Spinal cord (tissue), 10 donors: ENCODE measurements around the gene MYLK2. TPM values are rescaled to one million over a fixed set of nuclear protein-coding genes. Genes with fewer than 3 reads are reported as not detected.
A peak's percentile ranks its signal among the peaks of the same experiment; 100 is the strongest.

ENCODE experiments used
- DNase-seq, 6 donors: peaks; one replicate each; pipeline versions ENCODE4 v3.0.0 to v3.0.0-alpha.2; 2013 to 2015; ENCODE audit warnings: low spot score in 6 of 6, low read depth in 4 of 6
- H3K27ac ChIP-seq: one replicate; pipeline ENCODE4 v1.5.1; 2013; ENCODE audit warnings: low read depth, low read length, control low read depth
- H3K27me3 ChIP-seq: one replicate; pipeline ENCODE4 v1.6.1; 2013; ENCODE audit warnings: low read length; ENCODE audit not compliant: control insufficient read depth, insufficient read depth
- H3K36me3 ChIP-seq: one replicate; pipeline ENCODE4 v1.6.1; 2013; ENCODE audit warnings: low read length; ENCODE audit not compliant: control insufficient read depth, insufficient read depth
- H3K4me1 ChIP-seq: one replicate; pipeline ENCODE4 v1.6.1; 2013; ENCODE audit warnings: low read length; ENCODE audit not compliant: control insufficient read depth, insufficient read depth
- H3K4me3 ChIP-seq: one replicate; pipeline ENCODE4 v1.5.1; 2013; ENCODE audit warnings: low read depth, low read length, control low read depth
- H3K9me3 ChIP-seq: one replicate; pipeline ENCODE4 v1.6.1; 2013; ENCODE audit warnings: low read length; ENCODE audit not compliant: control insufficient read depth, insufficient read depth
- WGBS: methylation state at CpG from one replicate; pipeline ENCODE4 v1.1.5; 2013; ENCODE audit warnings: missing lambda C conversion rate; ENCODE audit not compliant: insufficient coverage; 5-methylcytosine and 5-hydroxymethylcytosine counted together
- polyA plus RNA-seq, 2 donors: library from polyadenylated mRNA; unstranded; fragments of 120-200 nt; gene quantifications; one replicate each; pipeline ENCODE4 v1.2.1, GENCODE V29; 2013; ENCODE audit not compliant: insufficient read length in 2 of 2
- total RNA-seq, 2 donors: library from RNA; depleted of rRNA in 1 of 2; stranded (reverse); fragments of 120-200 nt in 1 of 2; fragments of >200 nt in 1 of 2; gene quantifications; one replicate each; pipeline versions ENCODE4 v1.2.3 to v1.2.4, GENCODE V29; 2013 to 2014
- donor health status: healthy.

Gene MYLK2
- total and polyA plus RNA-seq, 4 donors, result 0.79 to 5.2 (median 5.1) TPM

DNA sequence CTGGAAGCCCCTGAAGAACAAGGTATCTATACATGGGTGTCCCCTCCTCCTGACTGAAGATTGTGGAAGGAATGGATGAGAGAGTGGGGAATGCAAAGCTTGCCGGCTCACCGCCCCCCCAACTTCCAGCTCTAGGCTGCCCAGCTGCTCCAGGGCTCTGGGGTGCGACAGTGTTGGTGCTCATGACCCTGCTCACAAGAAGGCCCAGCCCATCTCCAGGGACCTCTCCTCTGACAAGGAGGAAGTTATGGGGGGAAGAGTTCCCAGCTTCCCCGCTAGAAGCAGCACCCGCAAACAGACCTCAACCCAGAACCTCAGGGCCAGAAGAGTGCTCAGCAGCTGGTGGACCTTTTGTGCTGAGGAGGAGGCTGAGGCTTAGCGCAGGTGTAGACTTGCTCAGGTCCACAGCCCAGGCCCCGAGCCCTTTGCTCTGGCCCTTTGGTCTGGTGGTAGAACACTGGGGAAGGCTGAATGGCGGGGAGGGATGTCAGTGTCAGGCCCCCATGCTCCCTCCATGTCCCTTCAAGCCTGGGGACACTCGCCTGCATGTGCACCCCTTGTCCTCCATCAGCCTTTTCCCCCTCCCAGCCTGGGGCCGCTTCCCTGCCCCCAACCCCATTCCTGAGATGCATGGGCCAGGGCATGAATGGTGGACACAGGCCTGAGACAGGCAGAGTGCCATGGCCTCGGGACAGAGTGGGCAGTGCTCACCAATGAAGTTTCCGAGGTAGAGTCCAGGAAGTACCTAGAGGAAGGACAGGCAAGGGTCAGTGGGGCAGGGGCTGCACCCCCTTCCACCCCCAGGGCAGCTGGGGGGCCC is 49.9 kb downstream of the MYLK2 start:
- Histone ChIP-seq H3K4me1 (peaks cover 25% of the 10 kb centered on the region), H3K4me3 (peak overlapping the region; percentile 59), H3K27me3 (no peaks in the 10 kb centered on the region), H3K9me3 (no peaks in the 10 kb centered on the region), H3K36me3 (peaks cover 20% of the 10 kb centered on the region), H3K27ac (no peak overlapping the region)
- DNase-seq, result no peak
- 58% methylated on average over 3 of the region's 12 CpGs for WGBS

DNA sequence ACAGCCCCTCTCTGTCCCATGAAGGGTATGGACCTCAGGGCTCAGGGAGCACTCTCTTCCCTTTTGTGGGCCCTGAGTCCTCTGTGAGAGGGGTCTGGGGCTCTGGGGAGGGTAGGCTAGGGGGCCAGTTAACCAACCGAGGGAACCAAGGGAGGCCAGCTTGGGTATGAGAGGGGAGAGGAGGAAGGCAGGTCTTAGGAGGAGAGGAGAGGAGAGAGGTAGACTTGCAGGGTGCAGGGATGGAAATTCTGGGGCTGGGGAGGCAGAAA is 50.5 kb downstream of the MYLK2 start:
- H3K27me3 ChIP-seq, result no peaks in the 10 kb centered on the region
- no peak for DNase-seq
- WGBS, result 0% methylated on average over 1 of the region's 1 CpG

DNA sequence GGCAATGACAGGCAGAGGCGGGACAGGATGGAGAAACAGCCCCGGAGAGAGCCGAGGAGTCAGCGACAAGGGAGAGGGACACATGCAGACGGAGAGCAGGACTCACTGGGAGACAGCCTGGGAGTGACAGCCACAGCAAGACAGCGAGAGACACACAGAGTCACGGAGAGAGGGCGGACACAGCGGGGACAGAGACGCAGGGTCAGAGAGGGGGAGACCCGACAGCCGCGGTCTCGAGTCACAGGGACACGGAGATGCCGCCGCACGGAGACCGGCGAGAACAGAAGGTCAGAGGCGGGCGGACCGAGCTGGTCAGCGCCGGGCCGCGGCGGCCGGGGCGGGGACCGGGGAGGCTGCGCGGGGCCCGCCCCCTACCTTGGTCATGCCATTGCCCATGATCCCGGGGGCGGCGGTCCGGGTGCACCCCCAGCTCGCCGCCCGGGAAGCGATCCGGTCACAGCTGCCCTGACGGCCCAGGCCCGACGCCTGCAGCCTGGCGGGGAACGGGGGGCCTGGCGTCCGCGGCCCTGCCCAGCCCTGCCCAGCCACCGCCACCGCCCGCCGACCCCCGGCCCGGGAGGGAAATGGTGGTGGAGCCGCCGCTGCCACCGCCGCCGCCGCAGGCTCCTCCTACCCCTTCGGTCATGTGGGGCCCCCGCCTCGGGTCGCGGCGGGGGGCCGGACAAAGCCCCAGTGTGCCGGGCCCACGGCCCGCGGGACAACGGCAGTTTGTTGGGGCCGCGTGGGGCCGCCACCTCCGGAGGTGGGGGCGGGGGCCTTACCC is 51.0 kb downstream of the MYLK2 start, which contains the start of the genes DUSP15 and TTLL9:
Gene DUSP15 (minus strand): TSS at position 586 of the 784 bp plus-strand sequence. CDS start 190 bp downstream, at position 396.
Gene TTLL9 (plus strand): TSS at position 693 of the 784 bp plus-strand sequence. CDS start 493 bp downstream, outside the sequence.
- Histone ChIP-seq H3K36me3 (peaks cover 16% of the 10 kb centered on the region), H3K9me3 (no peaks in the 10 kb centered on the region), H3K4me1 (peaks cover 25% of the 10 kb centered on the region), H3K27me3 (no peaks in the 10 kb centered on the region), H3K4me3 (peak within 1 kb of the TSS; percentile 59), H3K27ac (peak within 1 kb of the TSS; percentile 52)
- WGBS, result under 1% methylated on average over 80 of the region's 80 CpGs
- peak in 5 of 6 donors; percentile 13 to 83 (median 51) for DNase-seq

More for the DNA sequence above, 50.5 kb downstream of the MYLK2 start:
- peaks cover 25% of the 10 kb centered on the region for H3K4me1 ChIP-seq
- peak overlapping the region; percentile 59 for H3K4me3 ChIP-seq
- H3K36me3 ChIP-seq, result peaks cover 19% of the 10 kb centered on the region
- H3K9me3 ChIP-seq, result no peaks in the 10 kb centered on the region
- H3K27ac ChIP-seq, result peak overlapping the region; percentile 40

DNA sequence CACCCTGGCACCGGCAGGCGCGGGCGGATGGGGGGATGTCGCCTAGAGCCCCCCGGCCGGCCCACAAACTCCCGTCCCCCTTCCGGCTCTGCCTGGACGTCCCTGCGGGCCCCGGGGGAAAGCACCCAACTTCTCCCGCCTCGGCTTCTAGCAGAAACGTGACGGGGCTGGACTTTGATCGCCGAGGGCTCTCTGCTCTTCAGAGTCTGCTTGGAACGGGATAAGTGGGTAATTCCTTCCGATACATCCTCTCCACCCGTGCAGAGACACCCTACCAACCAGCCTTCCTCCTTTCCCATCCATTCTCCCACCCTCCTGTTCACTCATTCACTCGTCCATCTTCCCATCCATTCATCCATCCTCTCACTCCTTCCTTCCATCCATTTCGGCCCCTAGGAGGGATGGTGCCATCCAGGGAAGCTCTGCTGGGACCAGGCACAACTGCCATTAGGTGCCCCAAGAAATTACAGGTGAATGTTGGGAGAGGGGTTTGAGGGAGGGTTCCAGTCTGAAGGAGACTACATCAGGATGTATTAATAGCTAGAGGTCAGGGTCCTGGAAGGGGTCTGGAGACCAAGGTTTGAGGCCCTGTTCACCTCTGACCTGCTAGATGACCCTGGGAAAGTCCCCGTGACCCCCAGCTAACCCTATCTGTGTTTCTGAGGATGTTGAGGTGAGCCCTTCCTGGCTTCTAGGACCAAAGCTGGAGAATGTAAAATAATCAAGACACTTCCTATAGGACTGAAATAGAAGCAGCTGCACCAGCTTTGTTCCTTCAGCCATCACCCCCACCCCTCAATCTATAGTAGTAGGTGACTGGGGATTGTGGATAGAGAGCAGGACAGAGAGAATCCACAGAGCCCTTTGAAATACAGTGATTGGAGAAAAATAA is 51.8 kb downstream of the MYLK2 start:
- H3K4me3 ChIP-seq, result peak overlapping the region; percentile 59
- H3K27me3 ChIP-seq, result no peaks in the 10 kb centered on the region
- peaks cover 25% of the 10 kb centered on the region for H3K4me1 ChIP-seq
- peak overlapping the region; percentile 52 for H3K27ac ChIP-seq
- H3K36me3 ChIP-seq, result peaks cover 13% of the 10 kb centered on the region
- DNase-seq, result peak in 1 of 6 donors; percentile 59
- under 1% methylated on average over 21 of the region's 24 CpGs for WGBS
- H3K9me3 ChIP-seq, result no peaks in the 10 kb centered on the region

DNA sequence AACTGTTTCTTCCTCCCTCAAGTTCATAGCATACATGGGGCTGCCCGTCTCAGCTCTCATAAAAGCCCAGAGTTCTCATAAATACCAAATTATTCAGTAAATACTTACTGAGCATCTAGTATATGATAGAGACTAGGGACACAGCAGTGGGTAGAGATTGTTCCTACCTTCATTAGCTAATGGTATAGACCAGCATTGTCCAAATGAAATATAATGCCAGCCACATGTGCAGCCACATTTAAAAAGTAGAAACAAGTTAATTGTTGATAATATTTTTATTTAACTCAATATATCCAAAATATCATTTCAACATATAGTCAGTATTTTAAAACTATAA is 52.4 kb downstream of the MYLK2 start:
- Histone ChIP-seq H3K4me1 (peaks cover 25% of the 10 kb centered on the region), H3K27me3 (no peaks in the 10 kb centered on the region), H3K9me3 (no peaks in the 10 kb centered on the region), H3K36me3 (peaks cover 13% of the 10 kb centered on the region), H3K27ac (no peak overlapping the region), H3K4me3 (no peak overlapping the region)
- DNase-seq, result no peak
- WGBS, result no CpG with 5 or more reads among the region's 1 CpG

DNA sequence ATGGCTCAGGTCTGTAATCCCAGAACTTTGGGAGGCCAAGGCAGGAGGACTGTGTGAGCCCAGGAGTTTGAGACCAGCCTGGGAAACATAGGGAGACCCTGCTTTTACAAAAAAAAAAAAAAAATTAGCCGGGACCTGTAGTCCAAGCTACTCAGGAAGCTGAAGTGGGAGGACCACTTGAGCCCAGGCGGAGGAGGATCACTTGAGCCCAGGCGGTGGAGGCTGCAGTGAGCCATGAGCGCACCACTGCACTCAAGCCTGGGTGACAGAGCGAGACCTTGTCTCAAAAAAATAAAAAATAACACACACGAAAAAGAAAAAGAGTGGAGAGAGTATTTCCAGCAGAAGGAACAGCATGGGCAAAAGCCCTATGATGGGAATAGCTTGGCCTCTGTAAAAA is 53.2 kb downstream of the MYLK2 start:
- H3K9me3 ChIP-seq, result no peaks in the 10 kb centered on the region
- peaks cover 9% of the 10 kb centered on the region for H3K36me3 ChIP-seq
- H3K27me3 ChIP-seq, result no peaks in the 10 kb centered on the region
- no peak for DNase-seq
- H3K4me3 ChIP-seq, result no peak overlapping the region
- no peak overlapping the region for H3K27ac ChIP-seq
- peaks cover 25% of the 10 kb centered on the region for H3K4me1 ChIP-seq
- 100% methylated on average over 2 of the region's 6 CpGs for WGBS

DNA sequence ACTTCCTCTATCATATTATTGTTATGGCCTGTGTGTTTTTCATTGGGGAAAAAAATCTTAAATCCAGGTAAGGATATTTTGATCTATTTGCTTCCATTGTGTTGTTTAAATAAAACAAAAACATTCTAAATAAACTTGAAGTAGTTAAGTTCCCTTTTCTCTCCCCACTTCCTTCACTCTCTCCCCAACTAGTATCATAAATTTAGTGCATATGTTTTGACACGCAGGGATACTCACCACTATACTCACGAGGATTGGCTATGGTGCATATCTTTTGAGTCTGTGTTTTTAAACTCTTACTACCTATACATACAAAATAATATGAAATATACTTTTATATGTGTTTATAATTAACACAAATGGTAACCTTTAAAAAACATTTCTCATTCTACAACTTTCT is 56.5 kb downstream of the MYLK2 start:
- WGBS, result no CpG with 5 or more reads among the region's 2 CpGs
- Histone ChIP-seq H3K4me3 (no peak overlapping the region), H3K4me1 (peaks cover 17% of the 10 kb centered on the region), H3K27me3 (no peaks in the 10 kb centered on the region), H3K36me3 (peaks cover 4% of the 10 kb centered on the region), H3K27ac (no peak overlapping the region), H3K9me3 (no peaks in the 10 kb centered on the region)
- no peak for DNase-seq

DNA sequence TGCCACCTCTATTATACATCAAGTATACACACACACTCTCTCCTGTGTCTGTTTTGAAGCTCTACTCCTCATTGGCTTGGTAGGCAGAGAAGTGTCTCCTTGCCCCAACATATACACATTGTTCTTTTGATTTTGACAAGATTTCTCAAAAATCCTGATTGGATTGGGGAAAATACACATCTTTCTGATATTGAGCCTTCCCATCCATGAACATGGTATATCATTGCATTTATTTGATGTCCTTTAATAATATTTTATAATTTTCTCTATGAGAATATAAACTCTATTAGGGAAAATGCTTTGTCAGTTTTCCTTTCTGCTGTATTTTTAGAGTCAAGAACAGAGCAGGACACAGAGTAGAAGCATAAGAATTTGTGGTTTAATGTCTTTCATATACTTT is 58.5 kb downstream of the MYLK2 start:
- Histone ChIP-seq H3K9me3 (no peaks in the 10 kb centered on the region), H3K4me3 (no peak overlapping the region), H3K36me3 (peaks cover 4% of the 10 kb centered on the region), H3K27me3 (no peaks in the 10 kb centered on the region), H3K4me1 (peaks cover 10% of the 10 kb centered on the region), H3K27ac (no peak overlapping the region)
- no peak for DNase-seq
